GM21526 (cell line): Measurements from ENCODE around the gene FASN.

Source experiments
- ATAC-seq: cut with Tn5 transposase; IDR thresholded peaks from one replicate; pipeline ENCODE4 v1.9.1; 2021; ENCODE audit warnings: moderate library complexity; ENCODE audit not compliant: unreplicated experiment, low FRiP score

The FASN gene

DNA sequence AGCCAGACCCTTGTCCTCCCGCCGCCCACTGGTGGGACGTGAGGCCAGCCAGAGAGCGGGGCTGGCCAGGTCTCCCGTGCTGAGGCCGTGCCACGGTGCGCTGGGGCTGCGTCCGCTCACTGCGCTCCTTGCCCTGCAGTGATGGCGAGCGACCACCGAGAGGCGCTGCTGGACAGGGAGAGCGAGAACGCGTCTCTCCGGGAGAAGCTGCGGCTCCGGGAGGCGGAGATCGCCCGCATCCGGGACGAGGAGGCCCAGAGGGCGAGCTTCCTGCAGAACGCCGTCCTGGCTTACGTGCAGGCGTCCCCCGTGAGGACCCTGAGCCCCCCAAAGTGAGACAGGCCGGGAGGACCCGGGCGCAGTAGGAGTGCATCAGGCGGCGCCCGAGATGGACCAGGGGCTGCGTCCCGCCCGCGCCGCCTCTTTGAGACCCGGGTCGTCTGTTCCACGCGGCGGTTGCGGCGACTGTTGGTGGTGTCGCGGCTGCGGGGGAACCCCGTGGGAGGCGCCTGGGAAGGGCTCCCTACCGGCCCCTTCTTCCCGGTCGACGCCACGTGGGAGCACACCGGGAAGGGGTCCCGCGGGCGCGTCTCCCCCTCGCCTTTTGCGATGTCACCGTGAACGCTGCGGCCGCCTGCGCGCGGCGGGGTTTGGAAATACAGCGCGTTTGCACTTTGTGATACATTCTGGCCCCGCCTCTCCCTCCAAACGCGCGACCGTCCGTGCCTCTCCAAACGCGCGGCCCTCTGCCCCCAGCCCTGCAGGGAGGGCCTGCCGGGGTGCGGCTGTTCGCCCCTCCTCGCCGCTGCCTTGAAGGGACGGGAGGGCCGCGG, 67.3 kb downstream of the FASN start:
- no peak for ATAC-seq

DNA sequence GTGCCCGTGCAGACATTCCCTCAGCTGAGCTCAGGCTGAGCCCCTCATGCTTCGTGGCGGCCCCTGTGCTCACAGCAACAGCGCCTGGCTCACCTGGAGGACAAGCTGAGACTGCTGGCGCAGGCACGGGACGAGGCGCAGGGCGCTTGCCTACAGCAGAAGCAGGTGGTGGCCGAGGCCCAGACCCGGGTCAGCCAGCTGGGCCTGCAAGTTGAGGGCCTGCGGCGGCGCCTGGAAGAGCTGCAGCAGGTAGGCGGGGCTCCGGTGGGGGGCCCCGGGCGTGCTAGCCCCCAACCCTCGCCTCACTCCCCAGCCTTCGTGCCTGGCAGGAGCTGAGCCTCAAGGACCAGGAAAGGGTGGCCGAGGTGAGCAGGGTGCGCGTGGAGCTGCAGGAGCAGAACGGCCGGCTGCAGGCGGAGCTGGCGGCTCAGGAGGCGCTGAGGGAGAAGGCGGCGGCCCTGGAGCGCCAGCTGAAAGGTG, 68.0 kb downstream of the FASN start:
- no peak for ATAC-seq

DNA sequence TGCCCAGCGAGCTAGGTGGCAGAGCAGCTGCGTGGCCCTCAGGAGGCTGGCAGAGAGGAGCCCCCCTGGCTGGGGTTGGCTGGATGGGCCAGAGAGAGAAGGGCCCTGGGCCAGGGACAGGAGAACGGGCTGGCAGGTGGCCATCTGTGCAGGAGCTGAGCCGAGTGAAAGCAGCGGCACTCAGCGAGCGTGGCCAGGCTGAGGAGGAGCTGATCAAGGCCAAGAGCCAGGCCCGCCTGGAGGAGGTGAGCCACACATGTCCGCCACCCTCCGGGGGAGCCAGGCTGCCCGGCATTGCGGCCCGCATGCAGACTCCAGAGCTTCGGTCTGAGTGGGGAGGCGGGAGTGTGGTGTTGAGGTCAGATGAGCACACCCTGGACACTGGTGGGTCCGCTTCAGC, 68.6 kb downstream of the FASN start:
- ATAC-seq, result no peak

GRCh38 chr17:82028966-82029365, 69.1 kb downstream of the FASN start:
- no peak for ATAC-seq
